ENCODE results near the gene OTX2.

The OTX2 gene

GRCh38 chr14:56801920-56802319, 8.4 kb downstream of the OTX2 start:
- Histone ChIP-seq H3K9me3 (ENCODE audit: insufficient read depth, low read depth, low read length) (no peaks in the 10 kb centered on the region), H3K27ac (ENCODE audit: low read depth, low read length) (no peak overlapping the region), H3K4me1 (ENCODE audit: insufficient read depth, low read length) (peaks cover 64% of the 10 kb centered on the region), H3K9ac (ENCODE audit: low read depth, low read length) (no peak overlapping the region), H3K36me3 (ENCODE audit: insufficient read depth, low read length) (peaks cover 48% of the 10 kb centered on the region), H3K27me3 (ENCODE audit: insufficient read depth, low read length) (peaks cover 92% of the 10 kb centered on the region), H3K4me3 (ENCODE audit: low read length) (no peak overlapping the region; the same call in 1 of the 2 replicates)
- 81% methylated on average over 3 of the region's 3 CpGs for WGBS

GRCh38 chr14:56799343-56799645, 11.0 kb downstream of the OTX2 start:
- Histone ChIP-seq H3K9ac (ENCODE audit: low read depth, low read length) (no peak overlapping the region; the same call in 1 of the 2 replicates), H3K4me1 (ENCODE audit: insufficient read depth, low read length) (peaks cover 67% of the 10 kb centered on the region), H3K4me3 (ENCODE audit: low read length) (peak overlapping the region; percentile 47), H3K27ac (ENCODE audit: low read depth, low read length) (peak overlapping the region; percentile 45; the same call in 1 of the 2 replicates), H3K9me3 (ENCODE audit: insufficient read depth, low read depth, low read length) (no peaks in the 10 kb centered on the region), H3K36me3 (ENCODE audit: insufficient read depth, low read length) (peaks cover 44% of the 10 kb centered on the region), H3K27me3 (ENCODE audit: insufficient read depth, low read length) (peaks cover 100% of the 10 kb centered on the region)
- WGBS: 11% methylated on average over 5 of the region's 5 CpGs

- peak overlapping the region; percentile 46; the same call in 1 of the 2 replicates for H3K27ac ChIP-seq (ENCODE audit: low read depth, low read length)
- peak overlapping the region; percentile 47 for H3K4me3 ChIP-seq (ENCODE audit: low read length)
- H3K36me3 ChIP-seq (ENCODE audit: insufficient read depth, low read length): peaks cover 41% of the 10 kb centered on the region
- H3K9me3 ChIP-seq (ENCODE audit: insufficient read depth, low read depth, low read length): no peaks in the 10 kb centered on the region
- H3K4me1 ChIP-seq (ENCODE audit: insufficient read depth, low read length): peaks cover 67% of the 10 kb centered on the region
- H3K9ac ChIP-seq (ENCODE audit: low read depth, low read length): peak overlapping the region; percentile 35
- H3K27me3 ChIP-seq (ENCODE audit: insufficient read depth, low read length): peaks cover 100% of the 10 kb centered on the region
- WGBS: 1% methylated on average over 40 of the region's 41 CpGs
Observed at GRCh38 chr14:56798447-56799342, 11.6 kb downstream of the OTX2 start.

GRCh38 chr14:56797569-56798446, 12.5 kb downstream of the OTX2 start:
- peaks cover 58% of the 10 kb centered on the region for H3K4me1 ChIP-seq (ENCODE audit: insufficient read depth, low read length)
- H3K4me3 ChIP-seq (ENCODE audit: low read length): peak overlapping the region; percentile 47
- no peaks in the 10 kb centered on the region for H3K9me3 ChIP-seq (ENCODE audit: insufficient read depth, low read depth, low read length)
- H3K27ac ChIP-seq (ENCODE audit: low read depth, low read length): peak overlapping the region; percentile 46; the same call in 1 of the 2 replicates
- H3K9ac ChIP-seq (ENCODE audit: low read depth, low read length): peak overlapping the region; percentile 35
- WGBS: 3% methylated on average over 77 of the region's 77 CpGs
- peaks cover 33% of the 10 kb centered on the region for H3K36me3 ChIP-seq (ENCODE audit: insufficient read depth, low read length)
- peaks cover 100% of the 10 kb centered on the region for H3K27me3 ChIP-seq (ENCODE audit: insufficient read depth, low read length)

GRCh38 chr14:56797003-56797568, 13.2 kb downstream of the OTX2 start:
- Histone ChIP-seq H3K27ac (ENCODE audit: low read depth, low read length) (peak overlapping the region; percentile 42; the same call in 1 of the 2 replicates), H3K4me3 (ENCODE audit: low read length) (peak overlapping the region; percentile 47), H3K4me1 (ENCODE audit: insufficient read depth, low read length) (peaks cover 55% of the 10 kb centered on the region), H3K36me3 (ENCODE audit: insufficient read depth, low read length) (peaks cover 25% of the 10 kb centered on the region), H3K27me3 (ENCODE audit: insufficient read depth, low read length) (peaks cover 95% of the 10 kb centered on the region), H3K9ac (ENCODE audit: low read depth, low read length) (no peak overlapping the region), H3K9me3 (ENCODE audit: insufficient read depth, low read depth, low read length) (no peaks in the 10 kb centered on the region)
- 29% methylated on average over 23 of the region's 23 CpGs for WGBS

GRCh38 chr14:56796259-56796658, 14.0 kb downstream of the OTX2 start:
- Histone ChIP-seq H3K4me3 (ENCODE audit: low read length) (peak overlapping the region; percentile 47), H3K36me3 (ENCODE audit: insufficient read depth, low read length) (peaks cover 17% of the 10 kb centered on the region), H3K9ac (ENCODE audit: low read depth, low read length) (no peak overlapping the region), H3K27ac (ENCODE audit: low read depth, low read length) (peak overlapping the region; percentile 42; the same call in 1 of the 2 replicates), H3K9me3 (ENCODE audit: insufficient read depth, low read depth, low read length) (no peaks in the 10 kb centered on the region), H3K27me3 (ENCODE audit: insufficient read depth, low read length) (peaks cover 86% of the 10 kb centered on the region), H3K4me1 (ENCODE audit: insufficient read depth, low read length) (peaks cover 48% of the 10 kb centered on the region)
- 3% methylated on average over 3 of the region's 4 CpGs for WGBS

- peaks cover 7% of the 10 kb centered on the region for H3K36me3 ChIP-seq (ENCODE audit: insufficient read depth, low read length)
- peaks cover 38% of the 10 kb centered on the region for H3K4me1 ChIP-seq (ENCODE audit: insufficient read depth, low read length)
- H3K27me3 ChIP-seq (ENCODE audit: insufficient read depth, low read length): peaks cover 76% of the 10 kb centered on the region
- no peak overlapping the region for H3K27ac ChIP-seq (ENCODE audit: low read depth, low read length)
- WGBS: 55% methylated on average over 17 of the region's 17 CpGs
- peak overlapping the region; percentile 39 for H3K4me3 ChIP-seq (ENCODE audit: low read length)
- no peak overlapping the region; the same call in 1 of the 2 replicates for H3K9ac ChIP-seq (ENCODE audit: low read depth, low read length)
- H3K9me3 ChIP-seq (ENCODE audit: insufficient read depth, low read depth, low read length): no peaks in the 10 kb centered on the region
Observed at GRCh38 chr14:56795284-56795622, 15.0 kb downstream of the OTX2 start.

- H3K4me1 ChIP-seq (ENCODE audit: insufficient read depth, low read length): peaks cover 33% of the 10 kb centered on the region
- WGBS: 50% methylated on average over 56 of the region's 56 CpGs
- H3K27ac ChIP-seq (ENCODE audit: low read depth, low read length): no peak overlapping the region
- H3K9ac ChIP-seq (ENCODE audit: low read depth, low read length): peak overlapping the region; percentile 14; the same call in 1 of the 2 replicates
- no peaks in the 10 kb centered on the region for H3K9me3 ChIP-seq (ENCODE audit: insufficient read depth, low read depth, low read length)
- 0 out of 2 replicates have a peak, but pooled peaks cover 2% of the 10 kb centered on the region for H3K36me3 ChIP-seq (ENCODE audit: insufficient read depth, low read length)
- H3K27me3 ChIP-seq (ENCODE audit: insufficient read depth, low read length): peaks cover 71% of the 10 kb centered on the region
- H3K4me3 ChIP-seq (ENCODE audit: low read length): peak overlapping the region; percentile 39
Observed at GRCh38 chr14:56794557-56795283, 15.6 kb downstream of the OTX2 start.

GRCh38 chr14:56794088-56794556, 16.2 kb downstream of the OTX2 start:
- 56% methylated on average over 33 of the region's 33 CpGs for WGBS
- Histone ChIP-seq H3K27me3 (ENCODE audit: insufficient read depth, low read length) (peaks cover 65% of the 10 kb centered on the region), H3K4me1 (ENCODE audit: insufficient read depth, low read length) (peaks cover 27% of the 10 kb centered on the region), H3K27ac (ENCODE audit: low read depth, low read length) (no peak overlapping the region), H3K9me3 (ENCODE audit: insufficient read depth, low read depth, low read length) (no peaks in the 10 kb centered on the region), H3K4me3 (ENCODE audit: low read length) (peak overlapping the region; percentile 39), H3K36me3 (ENCODE audit: insufficient read depth, low read length) (no peaks in the 10 kb centered on the region), H3K9ac (ENCODE audit: low read depth, low read length) (0 out of 2 replicates have a peak overlapping the region, but pooled peaks have one; percentile 14)

- H3K27me3 ChIP-seq (ENCODE audit: insufficient read depth, low read length): peaks cover 23% of the 10 kb centered on the region
- H3K36me3 ChIP-seq (ENCODE audit: insufficient read depth, low read length): no peaks in the 10 kb centered on the region
- H3K4me1 ChIP-seq (ENCODE audit: insufficient read depth, low read length): no peaks in the 10 kb centered on the region
- H3K9me3 ChIP-seq (ENCODE audit: insufficient read depth, low read depth, low read length): no peaks in the 10 kb centered on the region
- H3K9ac ChIP-seq (ENCODE audit: low read depth, low read length): no peak overlapping the region
- no peak overlapping the region for H3K27ac ChIP-seq (ENCODE audit: low read depth, low read length)
- WGBS: 91% methylated on average over 1 of the region's 1 CpG
- H3K4me3 ChIP-seq (ENCODE audit: low read length): no peak overlapping the region
Observed at GRCh38 chr14:56789955-56790354, 20.3 kb downstream of the OTX2 start.

Measured in HUES64 (cell line).